ENCODE data around the gene SLC10A2. TPM values are rescaled to one million over a fixed set of nuclear protein-coding genes. Genes with fewer than 3 reads are reported as not detected.

Gene SLC10A2
- total and polyA plus RNA-seq, 11 donors: not detected

DNA sequence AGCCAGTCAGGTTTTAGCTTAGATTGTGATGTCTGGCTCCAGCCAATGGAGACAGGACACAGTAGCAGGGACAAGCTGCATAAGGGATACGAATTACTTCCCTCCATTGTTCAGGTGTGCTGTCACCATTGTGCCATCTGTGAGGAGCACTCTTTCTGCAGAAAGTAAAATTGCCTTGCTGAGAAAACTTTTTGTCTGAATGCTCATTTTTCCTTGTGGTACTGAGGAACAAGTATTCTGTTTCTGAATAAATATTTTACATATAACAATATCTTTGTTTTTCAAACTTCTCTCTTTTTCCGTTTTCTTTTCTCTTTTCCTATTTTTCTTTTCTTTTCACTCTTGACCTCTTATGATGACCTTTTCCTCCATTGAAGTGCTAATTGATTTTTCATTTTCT lies 10.2 kb downstream of the SLC10A2 start:
- ATAC-seq (no peak), DNase-seq (no peak)
- TF ChIP-seq POLR2A (IDR thresholded peaks at IDR 0.05): no peak
- TF ChIP-seq, protein P1, sequence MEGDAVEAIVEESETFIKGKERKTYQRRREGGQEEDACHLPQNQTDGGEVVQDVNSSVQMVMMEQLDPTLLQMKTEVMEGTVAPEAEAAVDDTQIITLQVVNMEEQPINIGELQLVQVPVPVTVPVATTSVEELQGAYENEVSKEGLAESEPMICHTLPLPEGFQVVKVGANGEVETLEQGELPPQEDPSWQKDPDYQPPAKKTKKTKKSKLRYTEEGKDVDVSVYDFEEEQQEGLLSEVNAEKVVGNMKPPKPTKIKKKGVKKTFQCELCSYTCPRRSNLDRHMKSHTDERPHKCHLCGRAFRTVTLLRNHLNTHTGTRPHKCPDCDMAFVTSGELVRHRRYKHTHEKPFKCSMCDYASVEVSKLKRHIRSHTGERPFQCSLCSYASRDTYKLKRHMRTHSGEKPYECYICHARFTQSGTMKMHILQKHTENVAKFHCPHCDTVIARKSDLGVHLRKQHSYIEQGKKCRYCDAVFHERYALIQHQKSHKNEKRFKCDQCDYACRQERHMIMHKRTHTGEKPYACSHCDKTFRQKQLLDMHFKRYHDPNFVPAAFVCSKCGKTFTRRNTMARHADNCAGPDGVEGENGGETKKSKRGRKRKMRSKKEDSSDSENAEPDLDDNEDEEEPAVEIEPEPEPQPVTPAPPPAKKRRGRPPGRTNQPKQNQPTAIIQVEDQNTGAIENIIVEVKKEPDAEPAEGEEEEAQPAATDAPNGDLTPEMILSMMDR (IDR thresholded peaks at IDR 0.05): no peak
- H3K27ac ChIP-seq: no peak overlapping the region
- peaks cover 0 to 41% (median 18%) of the 10 kb centered on the region in 12 donors for H3K9me3 ChIP-seq
- no peak overlapping the region for H3K4me3 ChIP-seq
- no peaks in the 10 kb centered on the region for H3K36me3 ChIP-seq
- intact Hi-C loops (cut with DNase I): no loop called here
- H3K27me3 ChIP-seq: no peaks in the 10 kb centered on the region
- H3K4me1 ChIP-seq: no peaks in the 10 kb centered on the region
- 81 to 85% (median 82%) methylated on average over 2 of the region's 2 CpGs for WGBS, 4 donors

DNA sequence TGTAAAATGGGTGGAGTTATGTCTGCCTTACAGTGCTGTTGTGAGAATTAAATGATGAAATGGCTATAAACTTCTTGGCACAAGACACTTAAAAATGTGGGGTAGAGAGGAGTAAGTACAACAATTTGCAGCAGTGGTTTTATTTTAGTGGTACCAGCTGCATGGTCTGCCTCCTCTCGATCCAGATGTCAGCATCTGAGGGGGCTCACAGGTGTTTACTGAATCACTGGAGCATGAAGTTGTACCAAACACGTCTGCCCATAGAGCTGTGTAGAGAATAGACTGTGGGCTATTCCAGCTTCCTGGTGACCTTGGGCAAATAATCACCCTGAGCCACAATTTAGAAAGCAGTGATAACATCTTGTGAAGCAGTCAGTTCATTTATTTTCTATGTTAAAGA lies 11.1 kb downstream of the SLC10A2 start:
- Histone ChIP-seq H3K4me1 (no peaks in the 10 kb centered on the region), H3K36me3 (no peaks in the 10 kb centered on the region), H3K4me3 (no peak overlapping the region), H3K27me3 (no peaks in the 10 kb centered on the region), H3K9me3 (peaks cover 0 to 41% (median 18%) of the 10 kb centered on the region in 12 donors), H3K27ac (no peak overlapping the region)
- WGBS, 4 donors: 65 to 77% (median 71%) methylated on average over 2 of the region's 2 CpGs
- no peak for ATAC-seq
- intact Hi-C loops (cut with DNase I): no loop called here
- no peak for TF ChIP-seq POLR2A (IDR thresholded peaks at IDR 0.05)
- TF ChIP-seq, protein P1 (IDR thresholded peaks at IDR 0.05): no peak
- DNase-seq: no peak

GRCh38 chr13:103046676-103047075 lies 19.5 kb downstream of the SLC10A2 start:
- no peaks in the 10 kb centered on the region for H3K27me3 ChIP-seq
- WGBS, 4 donors: 78 to 91% (median 86%) methylated on average over 4 of the region's 4 CpGs
- H3K36me3 ChIP-seq: no peaks in the 10 kb centered on the region
- no peak overlapping the region for H3K4me3 ChIP-seq
- intact Hi-C loops (cut with DNase I): no loop called here
- no peak overlapping the region for H3K27ac ChIP-seq
- ATAC-seq (no peak), DNase-seq (no peak)
- TF ChIP-seq, protein P1 (IDR thresholded peaks at IDR 0.05): no peak
- no peak for TF ChIP-seq POLR2A (IDR thresholded peaks at IDR 0.05)
- no peaks in the 10 kb centered on the region for H3K9me3 ChIP-seq
- H3K4me1 ChIP-seq: no peaks in the 10 kb centered on the region

GRCh38 chr13:103044056-103044455 lies 22.2 kb downstream of the SLC10A2 start:
- intact Hi-C loops (cut with DNase I): no loop called here
- DNase-seq: no peak
- no peaks in the 10 kb centered on the region for H3K9me3 ChIP-seq
- no peaks in the 10 kb centered on the region for H3K36me3 ChIP-seq
- ATAC-seq: no peak
- H3K27ac ChIP-seq: no peak overlapping the region
- TF ChIP-seq, protein P1 (IDR thresholded peaks at IDR 0.05): no peak
- TF ChIP-seq POLR2A (IDR thresholded peaks at IDR 0.05): no peak
- H3K27me3 ChIP-seq: no peaks in the 10 kb centered on the region
- WGBS, 4 donors: 81 to 83% (median 82%) methylated on average over 3 of the region's 3 CpGs
- no peaks in the 10 kb centered on the region for H3K4me1 ChIP-seq
- no peak overlapping the region for H3K4me3 ChIP-seq

Data from heart left ventricle (tissue), 16 donors.